Measurements from ENCODE around the gene DPH5. TPM values are rescaled to one million over a fixed set of nuclear protein-coding genes. Genes with fewer than 3 reads are reported as not detected.

The DPH5 gene
- total and polyA plus RNA-seq, 10 of the 15 experiments (the other 5 are each of a cell fraction or from before 2014, with no cell fraction given) = 44.1 to 95.7 (median 66.4) TPM

DNA sequence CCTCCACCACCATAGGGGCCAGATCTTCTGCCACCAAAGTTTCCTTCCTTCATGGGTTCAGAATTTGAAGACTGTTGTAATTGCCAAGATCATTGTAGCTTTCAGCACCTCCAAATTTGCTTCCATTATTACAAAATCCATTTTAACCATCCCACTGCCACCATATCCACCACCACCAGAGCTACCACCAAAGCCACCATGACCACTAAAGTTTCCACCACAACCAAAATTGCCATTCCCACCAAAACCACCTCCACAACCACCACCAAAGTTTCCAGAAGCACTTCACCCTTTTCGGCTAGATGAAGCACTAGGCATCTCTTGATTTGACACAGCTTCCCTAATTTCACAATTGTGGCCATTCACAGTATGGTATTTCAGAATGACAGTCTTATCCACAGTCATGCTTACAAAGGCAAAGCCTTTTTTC lies 84.5 kb downstream of the DPH5 start (continued):
- TF ChIP-seq, protein P1, sequence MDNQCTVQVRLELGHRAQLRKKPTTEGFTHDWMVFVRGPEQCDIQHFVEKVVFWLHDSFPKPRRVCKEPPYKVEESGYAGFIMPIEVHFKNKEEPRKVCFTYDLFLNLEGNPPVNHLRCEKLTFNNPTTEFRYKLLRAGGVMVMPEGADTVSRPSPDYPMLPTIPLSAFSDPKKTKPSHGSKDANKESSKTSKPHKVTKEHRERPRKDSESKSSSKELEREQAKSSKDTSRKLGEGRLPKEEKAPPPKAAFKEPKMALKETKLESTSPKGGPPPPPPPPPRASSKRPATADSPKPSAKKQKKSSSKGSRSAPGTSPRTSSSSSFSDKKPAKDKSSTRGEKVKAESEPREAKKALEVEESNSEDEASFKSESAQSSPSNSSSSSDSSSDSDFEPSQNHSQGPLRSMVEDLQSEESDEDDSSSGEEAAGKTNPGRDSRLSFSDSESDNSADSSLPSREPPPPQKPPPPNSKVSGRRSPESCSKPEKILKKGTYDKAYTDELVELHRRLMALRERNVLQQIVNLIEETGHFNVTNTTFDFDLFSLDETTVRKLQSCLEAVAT (IDR thresholded peaks at IDR 0.05) = peak; percentile 94
- TF ChIP-seq GABPA (IDR thresholded peaks at IDR 0.05; ENCODE audit: low read depth) (0 out of 2 replicates have a peak, but pooled peaks have one; percentile 17), CBFB (IDR thresholded peaks at IDR 0.05; ENCODE audit: low read depth) (peak; percentile 98), PAX5 (IDR thresholded peaks at IDR 0.05; ENCODE audit: borderline replicate concordance, low read depth, low read length) (peak; percentile 69; the same call in 1 of the 2 replicates), IRF4 (IDR thresholded peaks at IDR 0.05; ENCODE audit: low read depth, low read length) (peak; percentile 79; the same call in 1 of the 2 replicates), BCL11A (IDR thresholded peaks at IDR 0.05; ENCODE audit: low read depth, low read length) (peak; percentile 55; the same call in 1 of the 2 replicates), EED (IDR thresholded peaks at IDR 0.05; ENCODE audit: low read depth) (peak; percentile 94), JUNB (IDR thresholded peaks at IDR 0.05) (peak; percentile 78), SREBF1 (IDR thresholded peaks at IDR 0.05; ENCODE audit: low read length) (no peak), MTA3 (IDR thresholded peaks at IDR 0.05; ENCODE audit: borderline replicate concordance, low read length) (peak; percentile 92), IKZF1 (conservative IDR thresholded peaks at IDR 0.05) (peak; percentile 51; the same call in 1 of the 2 replicates), FOXM1 (IDR thresholded peaks at IDR 0.05; ENCODE audit: low read depth, low read length) (peak; percentile 81; the same call in 1 of the 2 replicates), PAX8 (IDR thresholded peaks at IDR 0.05) (no peak), TCF7 (IDR thresholded peaks at IDR 0.05; ENCODE audit: borderline replicate concordance) (peak; percentile 66; the same call in 1 of the 2 replicates), SRF (IDR thresholded peaks at IDR 0.05; ENCODE audit: low read depth in 2 of 2, low read length in 2 of 2) (no peak), POLR2AphosphoS5 (IDR thresholded peaks at IDR 0.05; ENCODE audit: low read length) (no peak), CREM (IDR thresholded peaks at IDR 0.05; ENCODE audit: low read depth) (peak; percentile 52; the same call in 1 of the 2 replicates), RUNX3 (IDR thresholded peaks at IDR 0.05; ENCODE audit: low read length) (peak; percentile 99), MTA2 (IDR thresholded peaks at IDR 0.05; ENCODE audit: low read depth) (peak; percentile 56; the same call in 1 of the 2 replicates)
- TF ChIP-seq, protein P2, sequence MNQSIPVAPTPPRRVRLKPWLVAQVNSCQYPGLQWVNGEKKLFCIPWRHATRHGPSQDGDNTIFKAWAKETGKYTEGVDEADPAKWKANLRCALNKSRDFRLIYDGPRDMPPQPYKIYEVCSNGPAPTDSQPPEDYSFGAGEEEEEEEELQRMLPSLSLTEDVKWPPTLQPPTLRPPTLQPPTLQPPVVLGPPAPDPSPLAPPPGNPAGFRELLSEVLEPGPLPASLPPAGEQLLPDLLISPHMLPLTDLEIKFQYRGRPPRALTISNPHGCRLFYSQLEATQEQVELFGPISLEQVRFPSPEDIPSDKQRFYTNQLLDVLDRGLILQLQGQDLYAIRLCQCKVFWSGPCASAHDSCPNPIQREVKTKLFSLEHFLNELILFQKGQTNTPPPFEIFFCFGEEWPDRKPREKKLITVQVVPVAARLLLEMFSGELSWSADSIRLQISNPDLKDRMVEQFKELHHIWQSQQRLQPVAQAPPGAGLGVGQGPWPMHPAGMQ (IDR thresholded peaks at IDR 0.05; ENCODE audit: borderline replicate concordance) = peak; percentile 80

Other genes with a start within 250 kb of the DPH5 start
- 10.2 and 15.0 TPM in 2 replicates for gene EXTL2, start 130.9 kb downstream of the DPH5 start, total RNA-seq (2014; rRNA removed)
- gene EXTL2, start 130.9 kb downstream of the DPH5 start, total RNA-seq (2014; rRNA removed; fragmentation: Illumina TruSeq; extraction: Trizol) = 18.6 and 20.3 TPM in 2 replicates
- gene EXTL2, start 130.9 kb downstream of the DPH5 start, total RNA-seq (2021) = 11.6 and 12.6 TPM in 2 replicates
- 51.1 and 72.3 TPM in 2 replicates for gene EXTL2, start 130.9 kb downstream of the DPH5 start, polyA plus RNA-seq (2011; rRNA removed)
- 18.5 and 19.0 TPM in 2 replicates for gene EXTL2, start 130.9 kb downstream of the DPH5 start, polyA plus RNA-seq (2014; fragmentation: Illumina TruSeq; extraction: Trizol)
- gene EXTL2, start 130.9 kb downstream of the DPH5 start, polyA plus RNA-seq (2014; fragmentation: Nextera tagmentation; extraction: Ambion mirVana) = 10 to 100 TPM; 16.1 to 27.2 TPM
- gene EXTL2, start 130.9 kb downstream of the DPH5 start, polyA plus RNA-seq (2014; rRNA removed) = 10.3 and 12.1 TPM in 2 replicates
- 10 to 100 TPM; 15.4 to 16.3 TPM for gene EXTL2, start 130.9 kb downstream of the DPH5 start, polyA plus RNA-seq (2016; fragmentation: Nextera tagmentation; extraction: Ambion mirVana)
- 18.5 and 20.2 TPM in 2 replicates for gene SLC30A7, start 129.7 kb downstream of the DPH5 start, total RNA-seq (2014; rRNA removed)
- 19.9 and 20.5 TPM in 2 replicates for gene SLC30A7, start 129.7 kb downstream of the DPH5 start, total RNA-seq (2014; rRNA removed; fragmentation: Illumina TruSeq; extraction: Trizol)
- gene SLC30A7, start 129.7 kb downstream of the DPH5 start, total RNA-seq (2021) = 18.1 and 23.3 TPM in 2 replicates
- 15.4 and 21.1 TPM in 2 replicates for gene SLC30A7, start 129.7 kb downstream of the DPH5 start, polyA plus RNA-seq (2011; rRNA removed)
- 11.3 and 13.4 TPM in 2 replicates for gene SLC30A7, start 129.7 kb downstream of the DPH5 start, polyA plus RNA-seq (2014; fragmentation: Illumina TruSeq; extraction: Trizol)
- gene SLC30A7, start 129.7 kb downstream of the DPH5 start, polyA plus RNA-seq (2014; fragmentation: Nextera tagmentation; extraction: Ambion mirVana) = 1 to 10 TPM; 4.4 to 9.4 TPM
- 6.5 and 7.2 TPM in 2 replicates for gene SLC30A7, start 129.7 kb downstream of the DPH5 start, polyA plus RNA-seq (2014; rRNA removed)
- gene SLC30A7, start 129.7 kb downstream of the DPH5 start, polyA plus RNA-seq (2016; fragmentation: Nextera tagmentation; extraction: Ambion mirVana) = 10 to 100 TPM; 19.5 to 20.7 TPM
- gene S1PR1, start 211.2 kb upstream of the DPH5 start, total RNA-seq (2014; rRNA removed) = 38.2 and 39.3 TPM in 2 replicates
- gene S1PR1, start 211.2 kb upstream of the DPH5 start, total RNA-seq (2014; rRNA removed; fragmentation: Illumina TruSeq; extraction: Trizol) = 29.8 TPM in 2 replicates
- gene S1PR1, start 211.2 kb upstream of the DPH5 start, total RNA-seq (2021) = 37.6 and 40.8 TPM in 2 replicates
- gene S1PR1, start 211.2 kb upstream of the DPH5 start, polyA plus RNA-seq (2011; rRNA removed) = 3.2 and 3.8 TPM in 2 replicates
- 23.2 and 31.6 TPM in 2 replicates for gene S1PR1, start 211.2 kb upstream of the DPH5 start, polyA plus RNA-seq (2014; fragmentation: Illumina TruSeq; extraction: Trizol)
- gene S1PR1, start 211.2 kb upstream of the DPH5 start, polyA plus RNA-seq (2014; fragmentation: Nextera tagmentation; extraction: Ambion mirVana) = 10 to 100 TPM; 11.9 to 13.3 TPM
- gene S1PR1, start 211.2 kb upstream of the DPH5 start, polyA plus RNA-seq (2014; rRNA removed) = 29.2 and 31.8 TPM in 2 replicates
- gene S1PR1, start 211.2 kb upstream of the DPH5 start, polyA plus RNA-seq (2016; fragmentation: Nextera tagmentation; extraction: Ambion mirVana) = 10 to 100 TPM; 52.2 to 59.4 TPM

Data from GM12878 (cell line).